Measurements from ENCODE around the gene CRYBA1.

- TF ChIP-seq CTCF (IDR thresholded peaks at IDR 0.05): no peak
- no peak for TF ChIP-seq POLR2A (IDR thresholded peaks at IDR 0.05)
Observed at GRCh38 chr17:29197516-29198272, 49.0 kb upstream of the CRYBA1 start.
